B cell (primary cell): ENCODE measurements around the gene CIC. TPM values are rescaled to one million over a fixed set of nuclear protein-coding genes. Genes with fewer than 3 reads are reported as not detected.

Experiments used
- ATAC-seq: fragments of 200-7000 bp; cut with Tn5 transposase; one replicate; pipeline ENCODE4 v1.10.0; 2021; ENCODE audit warnings: low read depth, mild to moderate bottlenecking, moderate number of reproducible peaks, moderate library complexity
- CTCF ChIA-PET: fragments of 350-600 bp; sonication (Branson Sonifier 250); formaldehyde crosslinking; loops from one replicate; lab custom pipeline; 2021; ENCODE audit warnings: antibody characterized with exemption, inconsistent platforms; lab: Charles Lee
- POLR2A ChIA-PET: fragments of 350-600 bp; sonication (Branson Sonifier 250); formaldehyde crosslinking; loops from one replicate; lab custom pipeline; 2021; ENCODE audit warnings: antibody characterized with exemption; lab: Charles Lee
- DNase-seq: peaks from one replicate; pipeline ENCODE4 v3.0.0; 2013
- H2AFZ ChIP-seq: 2 replicates; pipeline ENCODE4 v1.6.1; 2012; ENCODE audit warnings: mild to moderate bottlenecking, low read depth, low read length; ENCODE audit not compliant: insufficient read depth, poor library complexity, severe bottlenecking
- H3K27ac ChIP-seq, 2 donors: 1 replicate in 1 of 2; 2 replicates in 1 of 2; pipeline ENCODE4 v1.5.1; 2012 to 2013; ENCODE audit warnings: low read length in 2 of 2, mild to moderate bottlenecking in 2 of 2, moderate library complexity in 1 of 2
- H3K27me3 ChIP-seq, 4 experiments: fragments of 200-600 bp in 1 of 4; sonication (generic) in 1 of 4; replicated peaks in 1 of 4; 1 replicate in 2 of 4; 2 replicates in 2 of 4; pipeline versions ENCODE4 v1.6.1 to v1.7.0; 2013 to 2016; ENCODE audit warnings: low read length in 3 of 4, mild to moderate bottlenecking in 2 of 4, mixed read lengths in 1 of 4, moderate library complexity in 1 of 4; ENCODE audit not compliant: insufficient read depth in 4 of 4, control insufficient read depth in 3 of 4; ENCODE audit errors: control extremely low read depth in 1 of 4
- H3K36me3 ChIP-seq, 2 experiments: replicated peaks in 1 of 2; 1 replicate in 1 of 2; 2 replicates in 1 of 2; pipeline versions ENCODE4 v1.6.1 to v1.7.1; 2013; ENCODE audit warnings: low read length in 1 of 2; ENCODE audit not compliant: insufficient read depth in 2 of 2, control insufficient read depth in 1 of 2; ENCODE audit errors: control extremely low read depth in 1 of 2, extremely low read depth in 1 of 2
- H3K4me1 ChIP-seq, 2 donors: fragments of 200-600 bp in 1 of 2; sonication (generic) in 1 of 2; 1 replicate in 1 of 2; 2 replicates in 1 of 2; pipeline versions ENCODE4 v1.5.1 to v1.6.1; 2013 to 2017; ENCODE audit warnings: low read length in 2 of 2; ENCODE audit not compliant: control insufficient read depth in 2 of 2, insufficient read depth in 2 of 2
- H3K4me2 ChIP-seq: replicated peaks from 2 replicates; pipeline ENCODE3; 2012; ENCODE audit warnings: mild to moderate bottlenecking, low read depth, low read length; ENCODE audit not compliant: poor library complexity, severe bottlenecking
- H3K4me3 ChIP-seq, 5 experiments: fragments of 200-600 bp in 1 of 5; sonication (generic) in 1 of 5; 1 replicate in 3 of 5; 2 replicates in 2 of 5; pipeline versions ENCODE4 v1.5.1 to v1.7.0; 2011 to 2016; ENCODE audit warnings: low read length in 4 of 5, mild to moderate bottlenecking in 4 of 5, low read depth in 2 of 5, control low read depth in 1 of 5, moderate library complexity in 1 of 5; ENCODE audit not compliant: insufficient read depth in 1 of 5; ENCODE audit errors: control extremely low read depth in 1 of 5, extremely low read depth in 1 of 5
- H3K79me2 ChIP-seq: fragments of 200-600 bp; sonication (generic); one replicate; pipeline ENCODE4 v1.6.0; 2016; ENCODE audit warnings: low read length; ENCODE audit not compliant: control insufficient read depth, insufficient read depth
- H3K9ac ChIP-seq: fragments of 200-600 bp; sonication (generic); 2 replicates; pipeline ENCODE4 v1.6.1; 2017; ENCODE audit warnings: mild to moderate bottlenecking, low read length, moderate library complexity
- H3K9me3 ChIP-seq, 3 donors: one replicate each; pipeline versions ENCODE4 v1.6.1 to v1.7.1; 2013; ENCODE audit warnings: low read length in 2 of 3; ENCODE audit not compliant: control insufficient read depth in 2 of 3, insufficient read depth in 1 of 3; ENCODE audit errors: control extremely low read depth in 1 of 3
- H4K20me1 ChIP-seq: 2 replicates; pipeline ENCODE4 v1.6.0; 2012; ENCODE audit warnings: mild to moderate bottlenecking, low read length; ENCODE audit not compliant: insufficient read depth, control insufficient read depth, poor library complexity, severe bottlenecking
- H3K27ac Mint-ChIP-seq: one replicate; pipeline ENCODE4 v1.8.0; 2021; ENCODE audit warnings: mixed read lengths
- H3K27me3 Mint-ChIP-seq: one replicate; pipeline ENCODE4 v1.8.0; 2021; ENCODE audit warnings: mixed read lengths
- H3K4me1 Mint-ChIP-seq: one replicate; pipeline ENCODE4 v1.8.0; 2021; ENCODE audit warnings: mixed read lengths
- H3K4me3 Mint-ChIP-seq: one replicate; pipeline ENCODE4 v1.8.0; 2021; ENCODE audit warnings: mixed read lengths
- H3K9me3 Mint-ChIP-seq: one replicate; pipeline ENCODE4 v1.8.0; 2022; ENCODE audit warnings: mixed read lengths; ENCODE audit not compliant: insufficient read depth
- EZH2 ChIP-seq: IDR thresholded peaks from 2 replicates; pipeline ENCODE4 v1.6.1; 2012; ENCODE audit warnings: borderline replicate concordance, low read depth, mild to moderate bottlenecking, moderate library complexity, low read length; ENCODE audit not compliant: insufficient read depth, poor library complexity, severe bottlenecking
- WGBS: methylation state at CpG from one replicate; pipeline ENCODE4 v1.1.5; 2013; ENCODE audit warnings: missing lambda C conversion rate; ENCODE audit not compliant: insufficient coverage; 5-methylcytosine and 5-hydroxymethylcytosine counted together
- intact Hi-C: fragments of 100-400 bp; cut with micrococcal nuclease; formaldehyde crosslinking; loops from one replicate; pipeline ENCODE4 v1.10.0; 2022
- polyA plus RNA-seq: library from polyadenylated mRNA; depleted of rRNA; stranded (reverse); fragments of >200 nt; gene quantifications from 2 replicates; pipeline ENCODE4 v1.2.3, GENCODE V29; 2012
- total RNA-seq, 2 donors: library from RNA; stranded (reverse); fragments of 120-200 nt in 1 of 2; gene quantifications; 1 replicate in 1 of 2; 2 replicates in 1 of 2; pipeline versions ENCODE4 v1.2.3 to v1.2.4, GENCODE V29; 2013 to 2022
- TF ChIP-seq, protein P1 (sequence below): fragments of 200-600 bp; IDR thresholded peaks from one replicate; pipeline ENCODE4 v1.8.0; 2022; ENCODE audit warnings: antibody characterized with exemption, mild to moderate bottlenecking

The CIC gene
- total and polyA plus RNA-seq, 2 donors (not counting 1 experiment from before 2014, with no cell fraction given): 75.7 to 119 TPM

DNA sequence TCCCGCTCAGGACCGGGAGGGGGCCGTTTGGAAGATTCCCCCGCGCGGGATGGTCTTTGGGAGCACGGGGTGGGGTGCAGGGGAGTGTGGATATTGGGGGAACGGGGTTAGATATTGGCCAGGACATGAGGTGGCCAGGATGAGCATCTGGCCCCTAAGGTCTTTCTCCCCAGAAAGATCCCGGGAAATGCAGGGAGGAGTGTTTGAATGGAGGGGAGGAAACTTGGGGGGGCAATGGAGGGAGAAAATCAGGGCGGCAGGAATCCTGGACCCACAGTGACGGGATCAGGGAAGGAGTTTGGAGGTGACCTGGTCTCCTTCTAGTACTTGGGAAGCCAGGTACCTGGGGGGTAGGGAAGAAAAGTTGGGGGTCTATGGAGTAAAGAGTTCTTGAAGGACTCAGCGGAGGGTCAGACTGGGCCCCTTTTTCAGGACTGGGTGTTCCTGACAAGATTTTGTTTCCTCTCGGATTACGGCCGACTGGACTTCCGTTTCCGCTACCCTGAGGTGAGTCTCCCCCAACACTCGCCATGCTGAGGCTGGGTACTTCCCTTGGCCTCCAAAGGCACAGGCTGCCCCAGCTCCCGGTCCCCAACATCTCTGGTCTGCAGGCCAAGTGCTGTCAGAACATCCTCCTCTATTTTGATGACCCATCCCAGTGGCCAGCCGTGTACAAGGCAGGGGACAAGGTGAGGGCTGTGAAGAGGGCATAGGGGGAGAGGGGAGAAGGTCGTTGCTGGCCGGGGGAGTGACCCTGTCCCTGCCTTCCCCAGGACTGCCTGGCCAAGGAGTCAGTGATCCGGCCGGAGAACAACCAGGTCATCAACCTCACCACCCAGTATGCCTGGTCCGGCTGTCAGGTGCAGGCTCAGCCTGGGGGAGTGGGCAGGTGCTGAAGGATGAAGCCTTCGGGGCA is 45.0 kb downstream of the CIC start:
- POLR2A ChIA-PET: interaction anchor here (0.6 kb wide), 1 partner anchor 33 kb away, joined by 4 read pairs; no protein-coding TSS in a partner anchor
- Mint-ChIP-seq H3K4me3 (peak overlapping the region; percentile 66), H3K4me1 (peaks cover 19% of the 10 kb centered on the region), H3K27me3 (peaks cover 28% of the 10 kb centered on the region), H3K9me3 (no peaks in the 10 kb centered on the region), H3K27ac (no peak overlapping the region)
- no peaks in the 10 kb centered on the region for H3K79me2 ChIP-seq
- H3K4me1 ChIP-seq: peaks cover 20 to 26% of the 10 kb centered on the region in 2 donors
- DNase-seq (peak; percentile 20), ATAC-seq (no peak)
- peaks cover 0 to 9% (median 0%) of the 10 kb centered on the region in 3 donors for H3K9me3 ChIP-seq
- intact Hi-C loops: no loop called here
- 25% methylated on average over 20 of the region's 26 CpGs for WGBS
- no peaks in the 10 kb centered on the region for H3K36me3 ChIP-seq
- H3K27ac ChIP-seq: no peak overlapping the region
- H3K4me2 ChIP-seq: peak overlapping the region; percentile 86
- CTCF ChIA-PET: interaction anchor here (0.5 to 1.1 kb wide), 3 partner anchors 8 to 185 kb away, joined by 3 to 4 read pairs (median 3); no protein-coding TSS in a partner anchor
- peak overlapping the region; percentile 37 for H3K9ac ChIP-seq
- peaks cover 0 to 40% (median 17%) of the 10 kb centered on the region in 4 experiments for H3K27me3 ChIP-seq
- TF ChIP-seq, protein P1, sequence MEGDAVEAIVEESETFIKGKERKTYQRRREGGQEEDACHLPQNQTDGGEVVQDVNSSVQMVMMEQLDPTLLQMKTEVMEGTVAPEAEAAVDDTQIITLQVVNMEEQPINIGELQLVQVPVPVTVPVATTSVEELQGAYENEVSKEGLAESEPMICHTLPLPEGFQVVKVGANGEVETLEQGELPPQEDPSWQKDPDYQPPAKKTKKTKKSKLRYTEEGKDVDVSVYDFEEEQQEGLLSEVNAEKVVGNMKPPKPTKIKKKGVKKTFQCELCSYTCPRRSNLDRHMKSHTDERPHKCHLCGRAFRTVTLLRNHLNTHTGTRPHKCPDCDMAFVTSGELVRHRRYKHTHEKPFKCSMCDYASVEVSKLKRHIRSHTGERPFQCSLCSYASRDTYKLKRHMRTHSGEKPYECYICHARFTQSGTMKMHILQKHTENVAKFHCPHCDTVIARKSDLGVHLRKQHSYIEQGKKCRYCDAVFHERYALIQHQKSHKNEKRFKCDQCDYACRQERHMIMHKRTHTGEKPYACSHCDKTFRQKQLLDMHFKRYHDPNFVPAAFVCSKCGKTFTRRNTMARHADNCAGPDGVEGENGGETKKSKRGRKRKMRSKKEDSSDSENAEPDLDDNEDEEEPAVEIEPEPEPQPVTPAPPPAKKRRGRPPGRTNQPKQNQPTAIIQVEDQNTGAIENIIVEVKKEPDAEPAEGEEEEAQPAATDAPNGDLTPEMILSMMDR: no peak
- no peak for TF ChIP-seq EZH2
- H2AFZ ChIP-seq: no peak overlapping the region
- H4K20me1 ChIP-seq: no peaks in the 10 kb centered on the region
- H3K4me3 ChIP-seq: no peak overlapping the region

DNA sequence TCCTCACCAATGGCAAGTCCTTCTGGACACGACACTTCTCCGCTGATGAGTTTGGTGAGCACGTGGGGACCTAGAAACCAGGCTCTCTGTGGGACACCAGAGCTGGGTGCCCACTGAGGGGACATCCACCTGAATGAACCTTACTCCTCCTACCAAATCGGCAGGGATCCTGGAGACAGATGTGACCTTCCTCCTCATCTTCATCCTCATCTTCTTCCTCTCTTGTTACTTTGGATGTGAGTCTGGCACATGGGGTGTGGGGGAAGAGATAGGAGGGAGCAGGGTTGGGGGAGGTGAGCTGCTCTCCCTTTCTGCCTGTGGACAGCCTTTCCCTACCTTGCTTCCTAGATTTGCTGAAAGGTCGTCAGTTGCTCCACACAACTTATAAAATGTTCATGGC is 46.0 kb downstream of the CIC start:
- ChIA-PET CTCF (interaction anchor here (1.4 kb wide), 1 partner anchor 86 kb away, joined by 3 read pairs; no protein-coding TSS in a partner anchor), POLR2A (interaction anchor here (0.6 to 1.4 kb wide), 2 partner anchors 13 to 50 kb away, joined by 3 to 4 read pairs; partner anchors contain the start of genes PAFAH1B3 and PRR19)
- Histone ChIP-seq H3K9ac (no peak overlapping the region), H3K27ac (no peak overlapping the region), H3K79me2 (no peaks in the 10 kb centered on the region), H2AFZ (no peak overlapping the region), H3K27me3 (peaks cover 0 to 40% (median 17%) of the 10 kb centered on the region in 4 experiments), H3K9me3 (peaks cover 0 to 9% (median 0%) of the 10 kb centered on the region in 3 donors), H4K20me1 (no peaks in the 10 kb centered on the region), H3K4me1 (peaks cover 20 to 26% of the 10 kb centered on the region in 2 donors), H3K4me3 (no peak overlapping the region), H3K4me2 (no peak overlapping the region), H3K36me3 (no peaks in the 10 kb centered on the region)
- Mint-ChIP-seq H3K27me3 (peaks cover 28% of the 10 kb centered on the region), H3K4me1 (peaks cover 19% of the 10 kb centered on the region), H3K4me3 (no peak overlapping the region), H3K27ac (no peak overlapping the region), H3K9me3 (no peaks in the 10 kb centered on the region)
- ATAC-seq (no peak), DNase-seq (no peak)
- 80% methylated on average over 1 of the region's 5 CpGs for WGBS
- intact Hi-C loops: no loop called here
- TF ChIP-seq, protein P1: no peak
- no peak for TF ChIP-seq EZH2
